GM12892 (cell line): ENCODE measurements around the gene PLSCR3.

Source experiments
- POLR2A ChIP-seq: IDR thresholded peaks from 2 replicates; pipeline ENCODE4 v1.6.1; 2011; ENCODE audit warnings: low read depth, low read length, control low read depth
- POLR2AphosphoS5 ChIP-seq: IDR thresholded peaks from 2 replicates; pipeline ENCODE4 v1.6.1; 2011; ENCODE audit warnings: low read depth, low read length, control low read depth
- TAF1 ChIP-seq: IDR thresholded peaks from 2 replicates; pipeline ENCODE4 v1.6.1; 2011; ENCODE audit warnings: low read depth, mild to moderate bottlenecking, control low read depth, low read length, borderline replicate concordance

GRCh38 chr17:7379134-7379533, 15.2 kb downstream of the PLSCR3 start:
- TF ChIP-seq TAF1 (no peak), POLR2A (no peak), POLR2AphosphoS5 (no peak)
